GM21717 (cell line): Measurements from ENCODE around the gene TAS2R16.
"Not testable (repeated sequence)": the region's sequence is repeated elsewhere in the genome, so short reads cannot be mapped to it uniquely, and the experiment has no call there.

Source experiments
- ATAC-seq: cut with Tn5 transposase; IDR thresholded peaks from one replicate; pipeline ENCODE4 v1.9.1; 2021; ENCODE audit warnings: mild to moderate bottlenecking, moderate library complexity; ENCODE audit not compliant: unreplicated experiment

TAS2R16 gene

DNA sequence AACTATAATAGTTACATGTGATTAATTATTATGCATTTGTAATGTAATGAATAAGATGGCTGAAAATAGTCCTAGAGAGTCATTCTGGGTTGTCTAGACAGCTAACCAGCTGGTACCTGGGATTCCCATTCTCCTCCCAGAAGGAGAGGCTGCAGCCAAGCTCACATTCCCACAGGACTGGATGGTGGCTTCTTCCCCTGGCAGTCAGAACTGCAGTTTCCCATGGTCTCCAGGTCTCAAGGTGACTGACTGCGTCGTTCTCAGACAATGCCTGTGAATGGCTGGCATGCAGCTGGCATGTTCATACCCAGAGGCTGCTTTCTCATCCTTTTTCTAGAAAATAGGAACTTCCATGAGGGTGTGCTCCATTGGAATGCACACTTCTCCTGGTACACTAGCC, 21.3 kb downstream of the TAS2R16 start:
- no peak for ATAC-seq

DNA sequence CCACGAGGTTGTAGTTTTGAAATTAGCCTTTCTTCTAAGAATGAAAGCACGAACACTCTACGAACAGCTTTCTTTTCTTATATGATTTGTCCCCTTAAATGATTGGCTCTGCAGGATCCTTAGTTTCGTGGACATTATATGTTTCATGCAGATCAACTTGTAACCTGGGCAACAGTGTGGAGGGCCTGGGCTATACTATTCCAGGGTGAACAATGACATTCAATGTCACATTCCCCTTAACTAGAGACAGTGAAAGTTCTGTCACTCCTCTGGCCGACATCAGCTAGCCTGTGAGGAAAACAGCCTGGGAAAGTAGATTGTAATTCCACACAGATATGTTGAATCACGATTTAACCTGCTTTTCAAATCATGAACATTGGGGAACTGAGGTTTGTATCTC, 23.4 kb downstream of the TAS2R16 start:
- no peak for ATAC-seq

DNA sequence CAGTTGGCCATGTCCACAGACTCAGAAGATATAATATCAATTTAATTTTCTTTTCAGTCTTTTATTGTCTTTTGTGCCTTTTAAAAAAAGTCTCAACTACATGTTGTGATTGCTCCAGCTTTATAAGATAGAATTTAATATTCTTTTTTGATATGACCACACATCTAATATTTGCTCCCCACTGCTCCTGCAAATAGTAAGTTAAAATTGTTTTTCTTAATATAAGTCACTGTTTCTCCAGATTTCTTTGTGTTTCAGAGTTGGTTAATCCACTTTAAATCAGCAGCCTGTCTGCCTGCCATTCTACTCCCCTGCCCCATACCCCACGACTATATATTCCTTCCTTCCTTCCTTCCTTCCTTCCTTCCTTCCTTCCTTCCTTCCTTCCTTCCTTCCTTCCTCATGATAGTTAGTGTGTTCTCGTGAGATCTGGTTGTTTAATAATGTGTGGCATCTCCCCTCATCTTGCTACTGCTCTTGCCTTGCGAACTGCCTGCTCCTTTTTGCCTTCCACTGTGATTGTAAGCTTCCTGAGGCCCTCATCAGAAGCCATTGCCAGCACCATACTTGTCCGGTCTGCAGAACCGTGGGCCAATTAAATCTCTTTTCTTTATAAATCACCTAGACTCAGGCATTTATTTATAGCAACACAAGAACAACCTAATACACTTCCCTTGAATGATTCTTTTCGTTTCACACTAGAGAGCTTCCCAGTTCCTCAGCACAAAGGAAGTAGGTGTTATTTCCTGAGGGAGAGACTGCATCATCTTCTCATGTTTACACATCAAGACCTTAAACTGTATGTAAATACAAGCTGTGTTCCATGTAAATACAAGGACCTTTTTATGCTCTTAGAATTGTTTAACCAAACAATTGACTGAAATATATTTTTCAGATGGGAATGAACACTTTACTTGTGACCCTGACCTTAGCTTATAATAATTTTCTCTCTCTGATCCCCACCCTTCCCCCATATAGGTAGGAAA, 24.5 kb downstream of the TAS2R16 start:
- ATAC-seq = no peak

DNA sequence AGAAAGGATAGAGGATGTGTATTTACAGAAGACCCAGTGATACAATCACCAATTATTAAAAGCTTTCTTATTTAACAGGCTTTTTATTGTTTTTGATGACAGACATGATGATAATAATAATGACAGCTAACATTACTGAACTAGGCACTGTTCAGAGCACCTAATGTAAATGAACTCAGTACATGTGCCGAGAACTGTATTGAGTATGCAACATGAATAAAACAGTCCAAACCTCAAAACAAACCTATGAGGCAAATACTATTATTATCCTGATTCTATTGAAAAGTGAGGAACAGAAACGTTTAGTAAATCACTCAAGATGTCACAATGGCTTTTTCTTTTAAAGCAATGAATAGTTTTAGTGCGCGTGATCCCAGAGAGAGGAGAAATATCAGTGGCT, 27.1 kb downstream of the TAS2R16 start:
- ATAC-seq = no peak

DNA sequence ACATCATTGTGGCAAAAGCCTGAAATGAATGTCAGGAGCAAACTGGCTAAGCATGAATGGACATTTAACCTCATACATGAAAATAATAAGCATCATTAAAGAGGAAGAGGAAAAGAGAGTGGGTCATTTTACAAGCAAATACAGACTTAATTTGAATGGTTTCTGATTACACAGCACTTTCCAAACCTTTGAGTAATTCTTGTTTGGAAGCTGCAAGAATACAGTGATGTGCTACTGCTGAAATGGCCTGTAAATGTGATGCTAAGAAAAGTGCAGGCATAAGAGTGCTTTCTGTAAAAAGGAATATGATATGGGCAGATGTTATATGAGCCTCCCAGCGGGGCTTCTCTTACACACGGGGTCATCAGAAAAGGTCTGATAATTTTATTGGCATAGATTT, 30.2 kb downstream of the TAS2R16 start:
- ATAC-seq = no peak

DNA sequence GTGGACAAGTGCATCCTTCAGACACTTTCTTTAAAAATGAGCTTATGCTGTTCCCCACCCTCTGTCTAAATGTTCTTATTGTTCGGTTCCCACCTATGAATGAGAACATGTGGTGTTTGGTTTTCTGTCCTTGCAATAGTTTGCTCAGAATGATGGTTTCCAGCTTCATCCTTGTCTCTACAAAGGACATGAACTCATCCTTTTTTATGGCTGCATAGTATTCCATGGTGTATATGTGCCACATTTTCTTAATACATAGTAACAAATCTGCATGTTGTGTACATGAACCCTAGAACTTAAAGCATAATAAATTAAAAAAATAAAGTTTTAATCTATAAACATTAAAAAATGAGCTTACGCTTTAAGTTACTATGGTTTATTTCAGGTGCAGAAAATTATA, 41.8 kb downstream of the TAS2R16 start:
- not testable (repeated sequence) for ATAC-seq

DNA sequence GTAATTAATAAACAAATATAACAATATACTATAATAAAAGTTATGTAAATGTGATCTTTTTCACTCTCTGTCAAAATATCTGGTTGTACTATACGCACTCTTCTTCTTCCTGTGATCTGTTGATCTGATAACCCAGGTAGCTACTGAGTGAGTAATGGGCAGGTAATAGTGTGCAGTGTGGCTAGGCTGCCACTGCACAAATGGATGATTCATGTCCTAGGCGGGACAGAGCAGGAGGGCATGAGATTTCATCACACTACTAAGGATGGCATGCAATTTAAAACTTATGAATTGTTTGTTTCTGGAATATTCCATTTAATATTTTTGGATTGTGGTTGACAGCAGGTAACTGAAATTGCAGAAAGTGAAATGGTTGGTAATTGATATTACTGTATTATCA, 44.5 kb downstream of the TAS2R16 start:
- no peak for ATAC-seq

DNA sequence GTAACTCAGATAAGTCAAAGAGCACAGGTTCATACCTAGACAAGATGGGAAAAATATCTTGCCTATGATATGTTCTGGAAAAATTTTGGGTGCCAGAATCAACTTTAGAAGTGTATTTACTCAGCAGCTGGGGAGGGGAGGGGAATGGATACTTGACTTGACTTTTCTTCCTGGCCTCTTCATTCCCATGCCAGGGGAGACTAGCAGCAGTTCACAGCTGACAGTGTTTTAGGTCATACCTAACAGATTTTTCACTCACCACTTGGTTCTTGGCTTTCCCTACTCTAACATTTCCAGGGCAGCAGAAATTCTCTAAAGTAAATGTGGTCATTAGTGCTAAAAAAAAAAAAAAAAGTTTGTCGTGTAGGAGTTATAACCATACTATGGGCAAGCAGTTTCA, 46.3 kb downstream of the TAS2R16 start:
- ATAC-seq = no peak
